Measurements from ENCODE around the gene HERC6.
"Not testable (repeated sequence)": the region's sequence is repeated elsewhere in the genome, so short reads cannot be mapped to it uniquely, and the experiment has no call there.

Gene HERC6

GRCh38 chr4:88378691-88379559 is at the start of gene HERC6:
Gene HERC6 (plus strand): TSS chr4:88378852. CDS start chr4:88378922, 70 bp downstream.
- no peak for DNase-seq

- no peak for DNase-seq
These were observed 44.8 kb upstream of the HERC6 start for GRCh38 chr4:88333741-88334405.

GRCh38 chr4:88335092-88335665 is 43.5 kb upstream of the HERC6 start:
- no peak for DNase-seq

GRCh38 chr4:88341227-88342192 is 37.1 kb upstream of the HERC6 start:
- DNase-seq: no peak

GRCh38 chr4:88346902-88347301 is 31.8 kb upstream of the HERC6 start:
- not testable (repeated sequence) for DNase-seq

GRCh38 chr4:88348761-88349160 is 29.9 kb upstream of the HERC6 start:
- not testable (repeated sequence) for DNase-seq

- no peak for DNase-seq
These were observed 27.9 kb upstream of the HERC6 start for GRCh38 chr4:88350786-88351185.

GRCh38 chr4:88352062-88352740 is 26.5 kb upstream of the HERC6 start:
- DNase-seq: no peak

GRCh38 chr4:88353324-88353723 is 25.3 kb upstream of the HERC6 start:
- DNase-seq: no peak

GRCh38 chr4:88356771-88357170 is 21.9 kb upstream of the HERC6 start:
- DNase-seq: no peak

- no peak for DNase-seq
These were observed 21.4 kb upstream of the HERC6 start for GRCh38 chr4:88357262-88357661.

GRCh38 chr4:88359558-88359957 is 19.1 kb upstream of the HERC6 start:
- no peak for DNase-seq

- no peak for DNase-seq
These were observed 18.4 kb upstream of the HERC6 start for GRCh38 chr4:88360256-88360655.

- DNase-seq: no peak
These were observed 17.9 kb upstream of the HERC6 start for GRCh38 chr4:88360791-88361190.

- not testable (repeated sequence) for DNase-seq
These were observed 17.4 kb upstream of the HERC6 start for GRCh38 chr4:88361217-88361773.

- DNase-seq: no peak
These were observed 12.2 kb upstream of the HERC6 start for GRCh38 chr4:88366460-88366859.

- DNase-seq: no peak
These were observed 10.8 kb upstream of the HERC6 start for GRCh38 chr4:88367826-88368225.

GRCh38 chr4:88369180-88369812 is 9.4 kb upstream of the HERC6 start:
- DNase-seq: not testable (repeated sequence)

- no peak for DNase-seq
These were observed 2.5 kb downstream of the HERC6 start for GRCh38 chr4:88381123-88381522.

GRCh38 chr4:88382621-88383020 is 4.0 kb downstream of the HERC6 start:
- no peak for DNase-seq

GRCh38 chr4:88390128-88390527 is 11.5 kb downstream of the HERC6 start:
- no peak for DNase-seq

Data from NCI-H2227 treated with DMSO at 0.1 percent for 48 hours (cell line).